DOHH2 (cell line): ENCODE results near the gene NASP.

ENCODE experiments used
- CTCF ChIP-seq: fragments of 200-600 bp; sonication (generic); IDR thresholded peaks from one replicate; pipeline ENCODE4 v1.5.1; 2014; ENCODE audit warnings: antibody characterized with exemption, mild to moderate bottlenecking, low read depth, low read length; ENCODE audit not compliant: poor library complexity, severe bottlenecking
- EZH2phosphoT487 ChIP-seq: fragments of 200-600 bp; sonication (generic); IDR thresholded peaks from 2 replicates; pipeline ENCODE4 v1.6.1; 2017; ENCODE audit warnings: borderline replicate concordance, mild to moderate bottlenecking, antibody characterized with exemption, low read length, moderate library complexity, mixed read lengths

GRCh38 chr1:45607404-45608074, 23.7 kb downstream of the NASP start:
- TF ChIP-seq CTCF (no peak), EZH2phosphoT487 (no peak)
